Measurements from ENCODE around the gene GPR75.

GPR75 gene

DNA sequence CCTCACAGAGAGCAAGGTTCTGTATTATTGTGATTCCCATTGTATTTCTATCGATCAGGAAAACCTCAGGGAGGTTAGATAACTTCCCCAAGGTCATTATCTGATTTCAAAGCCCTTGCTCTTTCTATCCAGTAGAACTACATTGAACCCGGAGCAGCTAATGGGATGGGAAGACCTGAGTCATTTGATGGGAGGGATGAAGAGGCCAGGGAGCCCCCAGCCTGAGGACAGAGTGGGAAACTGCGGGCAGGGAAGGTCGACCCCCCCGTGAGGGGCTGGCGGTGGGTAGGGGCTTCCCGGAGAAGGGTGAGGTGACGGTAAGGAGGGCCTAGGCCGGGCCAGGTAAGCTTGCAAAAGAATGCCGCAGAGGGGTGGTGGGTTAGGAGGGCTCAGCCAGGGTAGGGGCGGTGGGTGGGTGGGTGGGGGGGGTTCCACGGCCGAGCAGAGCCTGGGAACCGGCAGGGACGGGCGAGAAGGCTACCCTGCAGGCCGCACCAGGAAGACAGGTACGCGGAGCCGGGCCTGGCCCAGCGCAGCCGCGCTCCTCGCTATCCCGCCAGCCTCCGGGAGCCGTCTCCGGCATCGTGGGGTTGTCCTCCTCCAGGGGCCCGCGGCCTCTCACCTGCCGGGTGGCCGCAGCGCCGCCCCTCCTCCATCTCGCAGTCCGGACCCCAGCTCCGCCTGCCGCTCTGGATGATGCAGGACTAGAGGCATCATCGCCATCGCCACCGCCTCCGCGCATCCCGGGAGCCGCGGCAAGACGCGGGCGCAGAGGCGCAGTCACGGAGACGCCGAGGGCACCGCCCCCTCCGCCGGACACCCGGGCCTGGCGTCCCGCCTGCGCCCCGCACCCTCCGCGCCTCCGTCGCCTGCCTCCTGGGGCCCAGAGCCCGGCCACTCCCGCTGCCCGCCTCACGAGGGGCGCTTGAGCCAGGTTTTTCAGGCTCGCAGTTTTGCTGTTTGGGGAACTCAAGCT, at the start of gene GPR75:
Gene GPR75 (minus strand): TSS at position 762 of the 976 bp plus-strand sequence. CDS start 5,211 bp downstream, outside the sequence.
- no peak for DNase-seq

DNA sequence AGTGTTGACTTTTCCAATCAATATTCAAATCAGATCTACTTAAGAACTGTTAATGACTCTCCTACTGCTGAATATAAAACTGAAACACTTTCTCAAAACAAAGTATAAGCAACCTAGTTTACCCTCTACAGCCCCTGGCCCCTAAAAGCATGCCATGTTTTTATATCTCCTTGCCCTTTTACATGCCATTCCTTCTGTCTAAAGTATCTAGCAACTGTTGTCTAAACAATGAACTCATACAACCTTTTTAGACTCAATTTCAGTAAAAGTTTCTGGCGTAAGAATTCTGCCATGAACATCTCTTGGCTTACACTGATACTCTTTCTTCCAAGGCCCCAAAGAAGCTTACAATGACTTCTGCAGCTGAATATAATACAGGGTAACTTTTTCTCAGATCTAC, 47.8 kb upstream of the GPR75 start:
- DNase-seq = no peak

DNA sequence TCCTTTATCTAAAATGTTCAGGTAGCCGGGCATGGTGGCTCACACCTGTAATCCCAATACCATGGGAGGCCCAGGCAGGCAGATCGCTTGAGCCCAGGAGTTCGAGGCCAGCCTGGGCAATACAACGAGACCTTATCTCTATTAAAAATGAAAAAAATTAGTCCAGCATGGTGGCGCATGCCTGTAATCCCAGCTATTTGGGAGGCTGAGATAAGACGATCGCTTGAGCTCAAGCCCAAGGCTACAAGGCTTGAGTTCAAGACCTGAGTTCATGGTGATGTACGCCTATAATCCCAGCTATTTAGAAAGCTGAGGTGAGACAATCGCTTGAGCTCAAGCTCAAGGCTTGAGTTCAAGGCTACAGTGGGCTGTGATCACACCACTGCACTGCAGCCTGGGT, 45.6 kb upstream of the GPR75 start:
- no peak for DNase-seq

DNA sequence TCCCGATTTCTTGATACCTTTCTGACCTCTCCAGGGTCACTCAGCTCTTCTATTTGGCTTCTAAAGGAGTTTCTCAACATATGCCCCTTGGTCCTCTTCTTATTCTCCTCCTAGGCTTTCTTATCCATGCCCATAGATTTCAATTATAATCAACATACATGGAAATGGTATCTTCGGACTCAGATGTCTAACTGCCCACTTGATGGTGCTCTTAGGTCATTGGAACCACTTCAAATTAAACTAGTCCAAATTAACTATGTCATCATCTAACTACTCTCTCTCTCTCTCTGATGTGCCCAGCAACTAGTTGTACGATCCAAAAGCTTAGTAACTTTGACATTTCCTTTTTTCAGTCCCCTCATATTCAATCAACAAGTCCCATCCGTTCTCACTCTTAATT, 43.2 kb upstream of the GPR75 start:
- no peak for DNase-seq

DNA sequence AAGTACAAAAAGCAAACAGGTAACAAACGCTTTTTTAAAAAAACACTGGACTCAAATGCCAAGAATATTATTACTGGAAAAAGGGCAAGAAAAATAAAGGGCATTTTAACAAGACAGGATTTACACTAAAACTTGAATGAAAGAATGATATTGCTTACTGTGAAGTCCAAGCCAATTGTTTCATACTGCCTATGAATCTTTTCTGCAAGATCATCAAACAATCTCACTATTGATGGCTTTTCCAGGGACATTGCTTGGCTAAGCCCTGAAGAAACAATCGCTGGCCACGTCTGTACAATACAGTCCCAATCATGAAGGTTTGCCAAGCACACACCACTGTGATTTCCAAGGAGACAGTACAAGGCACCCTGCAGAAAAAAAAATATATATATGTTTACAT, 41.4 kb upstream of the GPR75 start:
- DNase-seq = no peak

DNA sequence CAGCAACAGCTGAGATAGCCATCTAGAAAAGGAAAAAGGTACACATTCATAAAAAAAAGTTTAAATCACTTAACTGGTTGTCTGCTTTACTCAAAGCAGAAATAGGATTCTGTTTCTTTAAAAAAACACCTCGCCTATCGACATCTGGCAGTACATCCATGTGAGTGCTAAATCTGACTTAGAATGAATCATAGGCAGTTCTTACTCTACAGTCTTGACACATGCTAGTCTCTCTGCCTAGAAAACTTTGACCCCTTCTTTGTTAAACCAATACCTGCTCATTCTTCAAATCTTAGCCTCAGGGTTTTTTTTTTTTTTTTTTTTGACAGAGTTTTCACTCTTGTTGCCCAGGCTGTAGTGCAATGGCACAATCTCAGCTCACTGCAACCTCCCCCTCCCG, 37.1 kb upstream of the GPR75 start:
- no peak for DNase-seq

DNA sequence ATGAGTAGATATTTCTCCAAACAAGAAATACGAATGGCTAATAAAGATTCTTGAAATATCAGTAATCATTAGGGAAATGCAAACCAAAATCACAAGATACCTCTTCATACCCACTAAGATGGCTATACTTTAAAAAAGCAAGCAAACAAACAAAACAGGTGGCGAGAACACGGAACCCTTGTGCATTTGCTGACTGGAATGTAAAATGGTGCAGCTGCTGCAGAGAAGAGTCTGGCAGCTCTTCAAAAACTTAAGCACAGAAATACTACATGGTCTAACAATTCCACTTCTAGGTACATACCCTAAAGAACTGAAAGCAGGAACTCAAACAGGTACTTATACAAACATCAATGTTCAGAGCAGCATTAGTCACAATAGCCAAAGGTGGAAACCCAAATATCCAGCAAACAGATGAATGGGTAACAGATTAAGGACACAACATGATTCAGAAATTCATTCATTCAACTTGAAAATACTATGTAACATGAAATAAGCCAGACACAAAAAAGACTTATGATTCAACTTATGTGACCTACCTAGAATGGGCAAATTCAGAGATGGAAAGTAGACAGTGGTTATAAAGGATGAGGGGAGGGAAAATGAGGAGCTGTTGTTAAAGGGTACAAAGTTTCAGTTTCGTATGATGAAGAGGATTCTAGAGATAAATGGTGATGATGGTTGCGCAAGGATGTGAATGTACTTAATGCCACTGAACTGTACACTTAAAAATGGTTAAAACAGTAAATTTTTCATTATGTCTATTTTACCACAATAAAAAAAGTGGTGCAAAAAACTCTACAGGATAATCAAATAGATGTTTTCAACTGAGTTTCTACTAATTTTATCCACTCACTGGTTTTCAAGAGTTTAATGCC, 26.9 kb upstream of the GPR75 start:
- no peak for DNase-seq

DNA sequence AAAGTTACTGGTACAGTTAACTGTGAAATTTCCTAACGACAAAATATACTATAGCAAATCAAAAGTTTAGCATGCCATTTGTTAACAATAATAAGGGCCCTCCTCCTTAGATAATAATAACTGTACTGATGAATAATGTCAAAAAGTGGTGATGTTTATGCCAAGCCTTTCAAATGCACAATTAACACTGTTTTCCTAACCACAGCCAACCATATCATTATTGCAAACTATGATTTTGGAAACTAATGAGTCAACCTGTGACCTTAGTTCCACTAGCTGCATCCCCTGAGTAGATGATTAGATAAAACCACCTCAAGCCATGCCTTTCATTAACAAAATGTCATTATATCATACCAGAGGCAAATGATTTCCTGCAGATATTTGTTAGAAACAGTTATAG, 25.1 kb upstream of the GPR75 start:
- no peak for DNase-seq

DNA sequence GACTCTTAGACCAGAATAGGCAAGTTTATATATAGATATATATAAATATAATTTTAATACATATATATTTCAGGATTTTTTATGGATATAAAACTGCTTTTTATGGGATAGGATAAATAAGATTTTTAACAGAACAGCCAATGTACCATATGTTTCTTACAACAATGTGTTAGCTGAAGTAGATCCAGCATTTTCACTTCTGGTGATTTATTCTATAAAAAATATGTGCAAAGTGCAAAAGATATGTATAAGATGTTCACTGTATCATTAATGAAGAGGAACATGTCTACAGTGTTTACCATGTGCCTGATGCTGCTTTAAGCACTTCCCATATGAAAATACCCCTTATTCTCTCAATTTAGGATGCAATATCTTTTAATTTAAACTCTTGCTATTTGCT, 22.2 kb upstream of the GPR75 start:
- DNase-seq = no peak

DNA sequence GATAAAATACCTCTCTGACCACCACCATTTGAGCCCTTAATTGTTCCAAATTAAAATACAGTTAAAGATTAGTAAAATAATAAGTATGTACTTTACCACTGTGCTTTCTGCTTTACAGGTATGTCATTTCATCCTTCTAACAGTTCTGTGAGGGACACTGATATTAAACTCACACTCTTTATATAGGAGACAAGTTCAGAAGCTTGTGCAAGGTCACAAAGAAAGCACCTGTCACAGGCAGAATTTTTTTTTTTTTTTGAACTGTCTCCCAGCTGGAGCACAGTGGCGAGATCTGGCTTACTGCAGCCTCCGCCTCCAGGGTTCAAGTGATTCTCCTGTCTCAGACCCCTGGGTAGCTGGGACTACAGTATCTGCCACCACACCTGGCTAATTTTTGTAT, 21.6 kb upstream of the GPR75 start:
- DNase-seq = no peak

DNA sequence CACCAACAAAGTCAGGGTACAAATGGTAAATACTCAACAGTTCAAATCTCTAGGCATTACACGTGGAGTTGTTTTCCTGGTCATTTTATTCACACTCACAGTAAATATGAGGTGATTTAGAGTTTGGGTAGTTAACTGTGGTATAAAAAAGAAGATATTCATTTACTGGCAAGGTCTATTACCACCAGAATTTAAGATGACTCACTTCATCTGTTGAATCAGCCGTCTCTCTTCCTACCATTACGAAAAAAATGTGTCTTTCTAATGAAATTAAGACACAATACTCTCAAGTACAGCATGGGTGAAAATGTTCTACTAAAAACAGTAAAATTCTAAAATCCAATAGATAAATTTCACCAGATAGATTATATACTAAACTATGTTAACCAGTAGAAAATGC, 21.0 kb upstream of the GPR75 start:
- DNase-seq = no peak

DNA sequence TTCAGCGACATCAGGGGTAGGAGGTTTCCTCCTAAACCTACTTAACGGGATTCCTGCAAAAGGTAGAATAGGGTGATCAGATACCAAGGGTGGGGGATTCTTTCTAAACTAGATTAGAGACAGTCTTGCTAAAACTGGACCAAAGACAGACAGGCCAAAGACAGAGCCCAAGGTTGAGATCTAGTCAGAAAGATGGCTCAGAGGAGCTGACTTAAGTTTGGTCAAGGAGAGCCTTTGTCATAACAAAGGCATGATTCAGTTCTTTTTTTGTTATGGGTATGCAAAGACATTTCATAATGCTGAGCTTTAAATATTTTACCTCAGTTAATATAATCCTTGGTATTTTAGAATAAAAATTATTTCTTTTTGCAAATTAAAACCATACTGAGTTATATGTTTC, 17.8 kb upstream of the GPR75 start:
- DNase-seq = no peak

DNA sequence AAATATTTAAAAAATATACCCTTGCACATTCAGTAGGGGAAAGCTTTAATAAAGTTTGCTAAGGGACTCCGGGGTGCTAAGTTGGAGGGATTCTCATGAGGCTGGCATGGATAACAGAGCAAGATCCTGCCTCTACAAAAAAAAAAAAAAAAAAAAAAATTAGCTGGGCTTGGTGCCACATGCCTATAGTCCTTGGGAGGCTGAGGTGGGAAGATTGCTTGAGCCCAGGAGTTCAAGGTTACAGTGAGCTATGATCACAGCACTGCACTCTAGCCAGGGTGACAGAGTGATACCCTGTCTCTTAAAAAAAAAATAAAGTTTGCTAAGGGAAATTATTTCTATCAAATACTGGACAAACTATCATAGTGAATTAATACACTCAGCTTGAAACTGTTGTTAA, 17.3 kb upstream of the GPR75 start:
- no peak for DNase-seq

DNA sequence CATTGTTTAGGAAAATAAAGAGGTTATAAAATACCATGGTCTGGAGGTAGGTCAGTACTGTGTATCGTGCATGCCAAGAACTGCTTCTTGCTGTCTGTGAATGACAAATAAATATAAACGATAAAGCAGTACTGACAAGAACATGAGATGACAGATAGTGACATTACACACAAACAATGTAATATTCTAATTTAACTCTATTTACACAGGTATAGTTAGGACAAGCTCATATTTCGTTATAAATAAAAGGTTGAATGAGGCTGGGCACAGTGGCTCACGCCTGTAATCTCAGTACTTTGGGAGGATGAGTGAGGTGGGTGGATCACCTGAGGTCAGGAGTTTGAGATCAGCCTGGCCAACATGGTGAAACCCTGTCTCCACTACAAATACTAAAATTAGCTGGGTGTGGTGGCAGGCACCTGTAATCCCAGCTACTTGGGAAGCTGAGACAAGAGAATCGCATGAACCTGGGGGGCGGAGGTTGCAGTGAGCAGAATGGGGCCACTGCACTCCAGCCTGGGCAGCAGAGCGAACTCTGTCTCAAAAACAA, 14.7 kb upstream of the GPR75 start:
- no peak for DNase-seq

DNA sequence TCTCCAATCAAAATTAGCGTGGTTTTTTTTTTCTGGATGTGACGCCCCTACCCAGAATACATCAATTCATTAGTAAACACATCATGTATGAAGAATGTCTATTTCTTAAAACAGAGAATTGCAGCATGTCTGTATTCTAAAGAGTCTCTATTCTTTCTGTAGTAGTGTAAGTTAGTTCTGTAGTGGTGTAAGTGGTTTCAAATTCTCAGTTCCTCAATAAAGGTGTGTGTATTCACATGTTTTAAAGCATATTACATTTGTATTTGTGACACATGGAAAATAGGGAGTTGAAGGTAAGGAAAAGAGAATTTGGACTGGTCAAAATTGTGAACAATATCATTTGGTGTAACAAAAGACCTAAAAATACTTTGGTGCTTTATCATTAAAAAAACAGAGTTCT, 8.0 kb upstream of the GPR75 start:
- DNase-seq = no peak

DNA sequence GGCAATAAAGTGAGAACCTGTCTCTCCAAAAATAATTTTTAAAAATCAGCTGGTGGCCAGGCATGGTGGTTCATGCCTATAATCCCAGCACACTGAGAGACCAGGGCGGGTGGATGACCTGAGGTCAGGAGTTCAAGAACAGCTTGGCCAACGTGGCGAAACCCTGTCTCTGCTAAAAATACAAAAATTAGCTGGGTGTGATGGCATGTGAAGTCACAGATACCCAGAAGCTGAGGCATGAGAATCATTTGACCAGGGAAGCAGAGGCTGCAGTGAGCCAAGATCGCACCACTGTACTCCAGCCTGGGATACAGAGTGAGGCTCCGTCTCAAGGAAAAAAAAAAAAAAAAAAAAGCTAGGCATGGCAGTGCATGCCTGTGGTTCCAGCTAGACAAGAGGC, 7.4 kb upstream of the GPR75 start:
- DNase-seq = no peak

DNA sequence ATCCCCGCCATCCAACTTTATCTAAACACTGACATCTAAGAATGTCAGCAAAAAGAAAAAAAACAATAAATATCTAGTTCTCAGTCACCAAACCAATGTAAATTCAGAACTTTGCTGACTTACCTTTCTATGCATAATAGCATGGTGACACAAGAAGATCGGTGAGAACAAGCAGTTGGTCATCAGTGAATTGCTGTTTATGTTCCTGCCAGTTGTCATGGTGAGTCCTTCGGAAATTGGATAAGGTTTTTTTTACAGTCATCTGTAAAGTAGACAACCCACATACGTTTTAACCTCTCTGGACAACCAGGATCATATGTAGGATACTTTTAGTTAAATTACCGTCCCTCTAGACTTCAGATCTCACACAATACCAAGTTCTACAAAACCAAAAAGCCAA, 6.2 kb upstream of the GPR75 start:
- no peak for DNase-seq

DNA sequence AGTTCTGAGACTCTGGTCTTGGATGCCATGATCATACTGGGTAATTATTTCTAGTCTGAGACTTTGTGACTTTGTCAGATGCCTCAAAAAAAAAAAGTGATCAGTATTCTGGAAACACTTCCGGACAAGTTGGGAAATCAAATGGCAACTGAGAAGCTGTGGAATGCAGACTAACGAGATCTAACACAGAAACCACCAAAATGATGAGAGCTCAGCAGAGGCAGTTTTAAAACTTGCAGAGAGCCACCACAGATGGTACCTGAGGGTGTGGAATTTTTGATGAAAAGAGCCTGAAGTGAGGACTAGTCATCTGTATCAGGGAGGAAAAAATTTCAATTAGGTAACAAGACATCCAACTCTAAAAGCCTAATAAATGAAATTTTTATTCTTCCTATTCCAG, 5.5 kb upstream of the GPR75 start:
- DNase-seq = no peak

DNA sequence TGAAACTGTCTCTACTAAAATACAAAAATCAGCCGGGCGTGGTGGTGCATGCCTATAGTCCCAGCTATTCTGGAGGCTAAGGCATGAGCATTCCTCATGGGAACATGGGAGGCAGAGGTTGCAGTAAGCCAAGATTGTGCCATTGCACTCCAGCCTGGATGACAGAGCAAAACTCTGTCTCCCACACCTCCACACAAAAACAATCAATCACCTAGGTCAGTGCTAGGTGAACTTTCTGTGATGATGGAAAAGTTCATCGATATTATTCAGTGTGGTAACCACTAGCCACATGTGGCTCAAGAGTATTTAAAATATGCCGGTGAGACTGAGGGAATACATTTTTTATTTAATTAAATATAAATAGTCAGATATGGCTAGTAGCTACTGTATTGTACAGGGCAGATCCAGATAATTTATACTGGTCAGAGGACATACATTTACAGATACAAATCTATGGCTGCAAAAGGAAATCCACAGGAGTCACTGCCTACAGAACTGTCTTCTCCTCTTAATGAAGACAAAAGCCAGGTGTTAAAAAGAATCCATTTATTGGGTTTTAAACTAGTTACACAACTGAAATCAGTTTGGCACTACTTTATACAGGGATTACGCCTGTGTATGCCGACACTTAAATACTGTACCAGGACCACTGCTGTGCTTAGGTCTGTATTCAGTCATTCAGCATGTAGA, 3.9 kb upstream of the GPR75 start:
- no peak for DNase-seq

DNA sequence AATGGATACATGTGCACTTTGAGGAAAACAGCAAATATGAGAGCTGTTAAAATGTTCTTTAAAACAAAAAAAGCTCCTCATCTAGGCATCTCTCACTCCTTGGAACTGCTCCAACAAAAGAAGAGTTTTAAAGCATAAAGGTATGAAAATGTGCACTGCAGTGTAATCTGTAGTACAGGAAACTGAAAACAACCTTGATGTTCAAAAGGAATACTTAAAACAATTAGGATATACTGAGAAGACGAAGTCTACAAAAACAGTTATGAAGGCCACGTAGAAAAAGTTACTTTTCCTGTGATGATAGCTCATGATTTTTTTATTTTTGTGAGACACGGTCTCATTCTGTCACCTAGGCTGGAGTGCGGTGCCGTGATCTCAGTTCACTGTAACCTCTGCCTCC, 2.1 kb upstream of the GPR75 start:
- no peak for DNase-seq

DNA sequence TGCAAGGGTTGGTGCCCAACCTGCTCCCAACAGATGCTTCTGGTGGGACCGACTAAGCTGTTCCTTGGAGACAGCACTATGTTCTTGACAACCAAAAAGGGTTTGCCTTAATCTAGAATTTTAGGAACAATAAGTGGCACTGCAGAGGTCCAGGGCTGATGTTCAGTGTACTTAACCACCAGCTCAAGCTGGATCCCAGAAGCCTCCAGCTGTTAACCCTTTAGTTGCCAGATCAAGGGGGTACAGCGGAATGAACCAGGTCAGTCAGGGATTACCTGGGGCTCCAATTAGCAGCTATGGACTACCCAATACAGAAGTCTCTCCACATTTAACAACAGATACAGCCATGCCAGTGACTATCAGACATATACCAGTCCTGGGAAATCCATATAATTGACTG, 3.5 kb downstream of the GPR75 start:
- DNase-seq = no peak

DNA sequence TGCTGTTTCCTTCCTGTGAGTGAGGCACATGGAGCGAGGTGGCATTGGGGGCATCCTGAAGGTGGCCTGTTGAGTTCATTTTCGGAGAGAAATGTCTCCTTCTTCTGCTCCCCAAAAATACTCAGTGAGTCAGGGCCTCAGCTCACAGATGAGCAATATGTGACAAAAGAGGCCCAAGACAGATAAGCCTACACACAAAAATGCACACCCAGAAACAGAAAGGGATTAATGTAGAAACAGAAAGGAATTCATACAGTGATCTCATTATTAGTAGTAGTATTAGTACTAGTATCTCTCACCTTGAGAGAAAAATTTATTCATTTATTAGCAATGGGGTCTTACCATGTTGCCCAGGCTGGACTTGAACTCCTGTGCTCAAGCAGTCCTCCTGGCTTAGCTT, 5.1 kb downstream of the GPR75 start:
- no peak for DNase-seq

DNA sequence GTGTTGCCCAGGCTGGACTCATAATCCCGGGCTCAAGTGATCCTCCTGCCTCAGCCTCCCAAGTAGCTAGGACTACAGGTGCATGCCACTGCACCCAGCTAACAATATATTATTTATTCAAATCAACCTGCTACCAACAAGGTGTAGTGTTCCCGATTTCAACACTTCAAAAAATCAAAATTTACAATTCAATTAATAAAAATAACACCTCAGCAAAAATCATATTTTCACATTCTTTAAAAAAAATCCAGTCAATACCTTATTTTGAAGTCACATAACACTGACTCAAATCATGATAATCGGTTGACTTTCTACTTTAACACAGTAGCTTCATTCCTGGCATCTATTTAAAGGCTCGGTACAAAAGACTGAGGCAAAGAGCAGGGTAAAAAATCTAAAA, 7.2 kb downstream of the GPR75 start:
- no peak for DNase-seq
